Common myeloid progenitor, CD34-positive (primary cell): ENCODE measurements around the gene CRADD.

Experiments
- CTCF ChIA-PET: fragments of 350-600 bp; sonication (Branson Sonifier 250); formaldehyde crosslinking; loops from one replicate; lab custom pipeline; 2021; ENCODE audit warnings: antibody characterized with exemption; lab: Charles Lee
- POLR2A ChIA-PET: fragments of 350-600 bp; sonication (Branson Sonifier 250); formaldehyde crosslinking; loops from one replicate; lab custom pipeline; 2021; ENCODE audit warnings: antibody characterized with exemption; lab: Charles Lee
- DNase-seq, 3 donors: peaks; one replicate each; pipeline versions ENCODE4 v3.0.0 to v3.0.0-alpha.2; 2013
- H3K27ac ChIP-seq, 2 experiments: 1 replicate in 1 of 2; 2 replicates in 1 of 2; pipeline ENCODE4 v1.7.0; 2013; ENCODE audit warnings: inconsistent platforms in 2 of 2, low read length in 2 of 2, mild to moderate bottlenecking in 2 of 2, low read depth in 1 of 2, moderate library complexity in 1 of 2; ENCODE audit not compliant: severe bottlenecking in 2 of 2, insufficient read depth in 1 of 2, poor library complexity in 1 of 2
- H3K27me3 ChIP-seq, 5 experiments: replicated peaks in 2 of 5; 1 replicate in 3 of 5; 2 replicates in 2 of 5; pipeline versions ENCODE4 v1.6.1 to v1.7.0; 2013; ENCODE audit warnings: low read length in 4 of 5, mild to moderate bottlenecking in 2 of 5, moderate library complexity in 2 of 5, inconsistent platforms in 1 of 5; ENCODE audit not compliant: insufficient read depth in 5 of 5, control insufficient read depth in 4 of 5
- H3K36me3 ChIP-seq, 4 experiments: 1 replicate in 2 of 4; 2 replicates in 2 of 4; pipeline versions ENCODE4 v1.6.1 to v1.7.0; 2013; ENCODE audit warnings: low read length in 3 of 4, control low read depth in 1 of 4, mild to moderate bottlenecking in 1 of 4; ENCODE audit not compliant: control insufficient read depth in 4 of 4, insufficient read depth in 4 of 4
- H3K4me1 ChIP-seq, 4 experiments: 1 replicate in 3 of 4; 2 replicates in 1 of 4; pipeline versions ENCODE4 v1.6.1 to v1.7.1; 2013; ENCODE audit warnings: low read length in 3 of 4, mild to moderate bottlenecking in 3 of 4, control low read depth in 1 of 4, inconsistent platforms in 1 of 4, moderate library complexity in 1 of 4; ENCODE audit not compliant: control insufficient read depth in 4 of 4, insufficient read depth in 4 of 4; ENCODE audit errors: control extremely low read depth in 1 of 4
- H3K4me3 ChIP-seq, 7 experiments: 1 replicate in 4 of 7; 2 replicates in 3 of 7; pipeline versions ENCODE4 v1.5.1 to v1.7.0; 2013; ENCODE audit warnings: mild to moderate bottlenecking in 7 of 7, low read length in 6 of 7, moderate library complexity in 6 of 7, inconsistent platforms in 2 of 7, low read depth in 2 of 7, control low read depth in 1 of 7; ENCODE audit not compliant: insufficient read depth in 4 of 7, control insufficient read depth in 1 of 7; ENCODE audit errors: extremely low read depth in 1 of 7
- H3K9me3 ChIP-seq, 5 experiments: 1 replicate in 4 of 5; 2 replicates in 1 of 5; pipeline versions ENCODE4 v1.6.1 to v1.7.1; 2013; ENCODE audit warnings: low read length in 4 of 5, mild to moderate bottlenecking in 2 of 5, inconsistent platforms in 1 of 5, low read depth in 1 of 5, moderate library complexity in 1 of 5; ENCODE audit not compliant: control insufficient read depth in 4 of 5, insufficient read depth in 2 of 5; ENCODE audit errors: control extremely low read depth in 1 of 5
- WGBS: methylation state at CpG from one replicate; pipeline ENCODE4 v1.1.5; 2013; ENCODE audit not compliant: insufficient coverage; 5-methylcytosine and 5-hydroxymethylcytosine counted together

Gene CRADD

GRCh38 chr12:93720559-93720958 lies 43.4 kb downstream of the CRADD start:
- ChIA-PET POLR2A (no interaction called here), CTCF (interaction anchor here (0.6 to 1.2 kb wide), 2 partner anchors 12 to 130 kb away, joined by 3 to 5 read pairs; no protein-coding TSS in a partner anchor)
- no peaks in the 10 kb centered on the region for H3K36me3 ChIP-seq
- no peak for DNase-seq
- no peaks in the 10 kb centered on the region for H3K4me1 ChIP-seq
- WGBS: no CpG with 5 or more reads among the region's 2 CpGs
- no peaks in the 10 kb centered on the region for H3K27me3 ChIP-seq
- peaks cover 0 to 24% (median 7%) of the 10 kb centered on the region in 5 experiments for H3K9me3 ChIP-seq
- no peak overlapping the region for H3K4me3 ChIP-seq
- H3K27ac ChIP-seq: no peak overlapping the region

- CTCF ChIA-PET: interaction anchor here (1.1 to 1.4 kb wide), 2 partner anchors 13 to 16 kb away, joined by 3 to 4 read pairs; no protein-coding TSS in a partner anchor
- POLR2A ChIA-PET: interaction anchor here (0.8 kb wide), 1 partner anchor 36 kb away, joined by 3 read pairs; no protein-coding TSS in a partner anchor
- no peak for DNase-seq
- no peak overlapping the region for H3K27ac ChIP-seq
- H3K4me3 ChIP-seq: no peak overlapping the region
- peaks cover 0 to 5% (median 3%) of the 10 kb centered on the region in 4 experiments for H3K4me1 ChIP-seq
- WGBS: no CpG with 5 or more reads among the region's 2 CpGs
- no peaks in the 10 kb centered on the region for H3K27me3 ChIP-seq
- no peaks in the 10 kb centered on the region for H3K36me3 ChIP-seq
- peaks cover 0 to 24% (median 7%) of the 10 kb centered on the region in 5 experiments for H3K9me3 ChIP-seq
Measured at GRCh38 chr12:93722179-93722578, 45.0 kb downstream of the CRADD start.

- DNase-seq: no peak
- ChIA-PET CTCF (interaction anchor here (1.0 to 1.4 kb wide), 4 partner anchors 10 to 19 kb away, joined by 3 to 4 read pairs (median 4); no protein-coding TSS in a partner anchor), POLR2A (interaction anchor here (0.6 to 0.8 kb wide), 2 partner anchors 35 to 281 kb away, joined by 3 read pairs; no protein-coding TSS in a partner anchor)
- Histone ChIP-seq H3K9me3 (peaks cover 0 to 20% (median 7%) of the 10 kb centered on the region in 5 experiments), H3K27me3 (no peaks in the 10 kb centered on the region), H3K4me1 (peaks cover 0 to 9% (median 4%) of the 10 kb centered on the region in 4 experiments), H3K27ac (no peak overlapping the region), H3K36me3 (no peaks in the 10 kb centered on the region), H3K4me3 (no peak overlapping the region)
- WGBS: no CpG with 5 or more reads among the region's 4 CpGs
Measured at GRCh38 chr12:93722835-93723567, 45.8 kb downstream of the CRADD start.

- Histone ChIP-seq H3K4me3 (no peak overlapping the region), H3K27me3 (no peaks in the 10 kb centered on the region), H3K4me1 (peaks cover 0 to 9% (median 4%) of the 10 kb centered on the region in 4 experiments), H3K36me3 (no peaks in the 10 kb centered on the region), H3K27ac (no peak overlapping the region), H3K9me3 (peaks cover 0 to 15% (median 7%) of the 10 kb centered on the region in 5 experiments)
- 100% methylated on average over 4 of the region's 4 CpGs for WGBS
- CTCF ChIA-PET: interaction anchor here (1.0 to 1.4 kb wide), 3 partner anchors 9 to 18 kb away, joined by 3 to 4 read pairs (median 3); no protein-coding TSS in a partner anchor
- DNase-seq: no peak
- POLR2A ChIA-PET: interaction anchor here (0.6 kb wide), 1 partner anchor 281 kb away, joined by 3 read pairs; no protein-coding TSS in a partner anchor
Measured at GRCh38 chr12:93723568-93723930, 46.4 kb downstream of the CRADD start.

- peaks cover 0 to 9% (median 4%) of the 10 kb centered on the region in 4 experiments for H3K4me1 ChIP-seq
- H3K36me3 ChIP-seq: no peaks in the 10 kb centered on the region
- H3K9me3 ChIP-seq: peaks cover 0 to 10% (median 6%) of the 10 kb centered on the region in 5 experiments
- no peak overlapping the region for H3K4me3 ChIP-seq
- H3K27ac ChIP-seq: no peak overlapping the region
- ChIA-PET CTCF (interaction anchor here (0.7 to 2.0 kb wide), 3 partner anchors 12 to 122 kb away, joined by 3 to 7 read pairs (median 3); no protein-coding TSS in a partner anchor), POLR2A (no interaction called here)
- H3K27me3 ChIP-seq: no peaks in the 10 kb centered on the region
- DNase-seq: no peak
Measured at GRCh38 chr12:93725531-93725930, 48.4 kb downstream of the CRADD start.

GRCh38 chr12:93727195-93727811 lies 50.1 kb downstream of the CRADD start:
- Histone ChIP-seq H3K4me3 (no peak overlapping the region), H3K36me3 (no peaks in the 10 kb centered on the region), H3K9me3 (peaks cover 0 to 6% (median 3%) of the 10 kb centered on the region in 5 experiments), H3K27me3 (no peaks in the 10 kb centered on the region), H3K4me1 (peaks cover 0 to 9% (median 4%) of the 10 kb centered on the region in 4 experiments), H3K27ac (no peak overlapping the region)
- no peak for DNase-seq
- POLR2A ChIA-PET: no interaction called here
- CTCF ChIA-PET: interaction anchor here (0.8 to 2.0 kb wide), 4 partner anchors 10 to 146 kb away, joined by 3 to 7 read pairs (median 4); no protein-coding TSS in a partner anchor
- 74% methylated on average over 3 of the region's 3 CpGs for WGBS
